K562 (cell line): Measurements from ENCODE around the gene RALB. TPM values are rescaled to one million over a fixed set of nuclear protein-coding genes. Genes with fewer than 3 reads are reported as not detected.

ENCODE experiments used
- ATAC-seq: fragments of 200-7000 bp; cut with Tn5 transposase; 3 replicates; pipeline ENCODE4 v1.9.1; 2020; ENCODE audit warnings: moderate library complexity
- BruUV-seq: library from RNA; stranded (reverse); fragments of 400-500 nt; replicated peaks from 2 replicates; lab custom pipeline; 2021; lab: Mats Ljungman, UMichigan
- CTCF ChIA-PET: fragments of 300-600 bp; formaldehyde crosslinking; extraction: SDS; loops from one replicate; lab custom pipeline; 2021; ENCODE audit warnings: low intra/inter-chr PET ratio; lab: Yijun Ruan, JAX
- POLR2A ChIA-PET: fragments of 300-600, 350-650 bp; sonication (Branson Sonifier 250); formaldehyde crosslinking; extraction: SDS; loops from one replicate; lab custom pipeline; 2021; ENCODE audit warnings: antibody characterized with exemption, inconsistent platforms; lab: Yijun Ruan, JAX
- DNase-seq, 4 experiments: peaks; one replicate each; pipeline versions ENCODE4 v3.0.0 to v3.0.0-alpha.2; 2011 to 2018; ENCODE audit warnings: low spot score in 3 of 4, mixed read lengths in 3 of 4; ENCODE audit errors: extremely low read depth in 1 of 4
- FAIRE-seq: peaks from 2 replicates; lab custom pipeline; 2011; peaks lifted over from hg19 to GRCh38; lab: Jason Lieb, UNC
- H2AFZ ChIP-seq: 2 replicates; pipeline ENCODE4 v1.6.0; 2011; ENCODE audit warnings: low read depth, low read length, control low read depth, inconsistent platforms
- H3K27ac ChIP-seq: fragments of 200-600 bp; 3 replicates; pipeline ENCODE4 v1.8.0; 2011; ENCODE audit warnings: low read depth, mild to moderate bottlenecking, control low read depth, inconsistent platforms, low read length, moderate library complexity, mixed read lengths; ENCODE audit errors: extremely low read depth
- H3K27me3 ChIP-seq, 2 experiments: fragments of 300-600 bp in 1 of 2; 2 replicates in 1 of 2; 3 replicates in 1 of 2; pipeline versions ENCODE4 v1.6.0 to v1.8.0; 2011; ENCODE audit warnings: inconsistent platforms in 2 of 2, low read length in 2 of 2, mild to moderate bottlenecking in 1 of 2, mixed read lengths in 1 of 2, moderate library complexity in 1 of 2; ENCODE audit not compliant: control insufficient read depth in 2 of 2, insufficient read depth in 2 of 2
- H3K36me3 ChIP-seq: fragments of 300-600 bp; 3 replicates; pipeline ENCODE4 v1.8.0; 2011; ENCODE audit warnings: mild to moderate bottlenecking, low read length, inconsistent platforms; ENCODE audit not compliant: control insufficient read depth, insufficient read depth
- H3K4me1 ChIP-seq, 2 experiments: fragments of 200-600 bp in 1 of 2; replicated peaks in 1 of 2; 2 replicates in 1 of 2; 3 replicates in 1 of 2; pipeline versions ENCODE4 v1.5.1 to v1.8.0; 2011; ENCODE audit warnings: inconsistent platforms in 2 of 2, low read length in 2 of 2, mild to moderate bottlenecking in 1 of 2, mixed read lengths in 1 of 2, moderate library complexity in 1 of 2; ENCODE audit not compliant: control insufficient read depth in 2 of 2, insufficient read depth in 2 of 2
- H3K4me2 ChIP-seq: 2 replicates; pipeline ENCODE4 v1.6.1; 2011; ENCODE audit warnings: low read length, control low read depth, inconsistent platforms, mixed read lengths; ENCODE audit not compliant: insufficient read depth
- H3K4me3 ChIP-seq: fragments of 200-600 bp; sonication (generic), shearing (Covaris generic); 2 replicates; pipeline ENCODE4 v1.5.1; 2016; ENCODE audit warnings: control low read depth, inconsistent platforms
- H3K79me2 ChIP-seq: fragments of 200-600 bp; 3 replicates; pipeline ENCODE4 v1.8.0; 2011; ENCODE audit warnings: low read length, inconsistent platforms; ENCODE audit not compliant: control insufficient read depth, insufficient read depth
- H3K9ac ChIP-seq, 2 experiments: 2 replicates each; pipeline versions ENCODE4 v1.6.0 to v1.6.1; 2011; ENCODE audit warnings: low read depth in 2 of 2, low read length in 2 of 2, control low read depth in 1 of 2, inconsistent platforms in 1 of 2, mild to moderate bottlenecking in 1 of 2, mixed read lengths in 1 of 2; ENCODE audit not compliant: insufficient read depth in 1 of 2
- H3K9me1 ChIP-seq: one replicate; pipeline ENCODE4 v1.6.0; 2011; ENCODE audit warnings: inconsistent platforms, mild to moderate bottlenecking, low read length, moderate library complexity; ENCODE audit not compliant: control insufficient read depth, insufficient read depth
- H3K9me3 ChIP-seq: replicated peaks from 2 replicates; pipeline ENCODE4 v1.5.1; 2011; ENCODE audit warnings: low read depth, low read length, inconsistent platforms; ENCODE audit not compliant: control insufficient read depth, insufficient read depth
- H4K20me1 ChIP-seq: replicated peaks from 2 replicates; pipeline ENCODE4 v1.6.1; 2011; ENCODE audit warnings: low read length, inconsistent platforms, mixed read lengths; ENCODE audit not compliant: control insufficient read depth, insufficient read depth
- ARHGAP35 ChIP-seq: fragments of 450-650 bp; IDR thresholded peaks from 2 replicates; pipeline ENCODE4 v1.6.1; 2018; ENCODE audit not compliant: partially characterized antibody
- ASH1L ChIP-seq: fragments of 450-650 bp; IDR thresholded peaks from 2 replicates; pipeline ENCODE4 v1.6.1; 2018; ENCODE audit warnings: borderline replicate concordance, mild to moderate bottlenecking, low read depth; ENCODE audit not compliant: partially characterized antibody
- C11orf30 ChIP-seq: fragments of 450-650 bp; IDR thresholded peaks from 2 replicates; pipeline ENCODE4 v1.6.1; 2016; ENCODE audit warnings: low read depth, mild to moderate bottlenecking
- MAFG ChIP-seq: fragments of 450-650 bp; conservative IDR thresholded peaks from 2 replicates; pipeline ENCODE4 v1.6.1; 2016; ENCODE audit warnings: missing genetic modification characterization, missing compliant biosample characterization
- NFYB ChIP-seq: IDR thresholded peaks from 2 replicates; pipeline ENCODE4 v1.6.1; 2011; ENCODE audit warnings: mild to moderate bottlenecking, moderate library complexity; ENCODE audit not compliant: insufficient read length; ENCODE audit errors: extremely low read depth
- SREBF2 ChIP-seq: sonication (generic); formaldehyde crosslinking; IDR thresholded peaks from 2 replicates; pipeline ENCODE4 v1.4.0; 2020; ENCODE audit warnings: mild to moderate bottlenecking, missing genetic modification reagents
- SRF ChIP-seq, 2 experiments: fragments of 250-450, 450-650 bp in 1 of 2; sonication (Bioruptor Pico) in 1 of 2; sonication (generic) in 1 of 2; formaldehyde crosslinking; IDR thresholded peaks; 2 replicates each; pipeline versions ENCODE4 v1.5.0 to v1.5.1; 2020 to 2022; ENCODE audit warnings: mild to moderate bottlenecking in 1 of 2, missing genetic modification reagents in 1 of 2
- ZNF316 ChIP-seq: fragments of 450-650 bp; IDR thresholded peaks from 2 replicates; pipeline ENCODE4 v1.6.1; 2016
- WGBS: fragments of 100-300 bp; shearing (Covaris generic); methylation state at CpG from one replicate; pipeline ENCODE4 v1.1.6; 2016; ENCODE audit warnings: low coverage, mixed read lengths; ENCODE audit not compliant: insufficient coverage; ENCODE audit errors: missing lambda C conversion rate; 5-methylcytosine and 5-hydroxymethylcytosine counted together
- in situ Hi-C: fragments of 300-500 bp; cut with MboI; formaldehyde crosslinking; loops from 4 replicates; pipeline ENCODE4 v1.15.0; 2018; ENCODE audit warnings: inconsistent platforms, mixed read lengths
- intact Hi-C: fragments of 100-400 bp; cut with micrococcal nuclease; formaldehyde crosslinking; loops from 2 replicates; pipeline ENCODE4 v1.14.2; 2022
- polyA plus RNA-seq, 8 experiments: library from polyadenylated mRNA; depleted of rRNA in 4 of 8; stranded (reverse) in 5 of 8; unstranded in 3 of 8; fragments of >200 nt; fragmentation: Nextera tagmentation in 2 of 8; fragmentation: Illumina TruSeq in 1 of 8; extraction: Ambion mirVana in 2 of 8; extraction: Trizol in 1 of 8; gene quantifications; 2 replicates each; pipeline versions ENCODE4 v1.2.1 to v1.2.3, GENCODE V29; 2011 to 2014; ENCODE audit warnings: inconsistent platforms in 1 of 8, missing spikeins in 1 of 8
- total RNA-seq, 7 experiments: library from RNA; depleted of rRNA in 6 of 7; stranded (reverse); fragments of >200 nt in 6 of 7; fragmentation: Illumina TruSeq in 2 of 7; extraction: Trizol in 2 of 7; gene quantifications; 2 replicates each; pipeline versions ENCODE4 v1.2.1 to v1.2.3, GENCODE V29; 2011 to 2021; ENCODE audit warnings: low replicate concordance in 1 of 7
- TF ChIP-seq, protein P1 (sequence below): sonication (generic); formaldehyde crosslinking; IDR thresholded peaks from 2 replicates; pipeline ENCODE4 v1.8.0; 2022; ENCODE audit warnings: mild to moderate bottlenecking, missing genetic modification reagents

Gene RALB
- total and polyA plus RNA-seq, 9 of the 15 experiments (the other 6 are each of a cell fraction or from before 2014, with no cell fraction given), result 14.8 to 65.6 (median 38.4) TPM

DNA sequence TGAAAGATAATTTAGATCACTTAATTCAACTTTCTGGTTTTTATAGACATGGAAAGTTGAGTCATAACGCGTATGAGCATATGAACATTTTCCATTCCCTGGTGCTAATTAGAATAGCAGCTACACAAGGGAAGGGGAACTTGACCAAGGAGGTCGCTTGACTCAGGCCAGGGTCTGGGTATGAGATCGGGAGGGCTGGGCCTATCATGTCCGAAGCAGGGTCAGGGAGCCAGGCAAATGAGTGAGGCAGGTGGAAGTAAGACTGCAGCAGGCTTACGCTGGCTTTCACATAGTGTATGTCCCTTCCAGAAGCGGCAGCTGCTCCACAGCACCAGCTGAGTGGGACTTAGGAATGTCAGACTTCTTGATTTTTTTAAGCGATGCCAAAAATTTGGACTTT is 14.7 kb downstream of the RALB start (continued):
- TF ChIP-seq, protein P1, sequence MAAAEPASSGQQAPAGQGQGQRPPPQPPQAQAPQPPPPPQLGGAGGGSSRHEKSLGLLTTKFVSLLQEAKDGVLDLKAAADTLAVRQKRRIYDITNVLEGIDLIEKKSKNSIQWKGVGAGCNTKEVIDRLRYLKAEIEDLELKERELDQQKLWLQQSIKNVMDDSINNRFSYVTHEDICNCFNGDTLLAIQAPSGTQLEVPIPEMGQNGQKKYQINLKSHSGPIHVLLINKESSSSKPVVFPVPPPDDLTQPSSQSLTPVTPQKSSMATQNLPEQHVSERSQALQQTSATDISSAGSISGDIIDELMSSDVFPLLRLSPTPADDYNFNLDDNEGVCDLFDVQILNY (CRISPR knock-in tag), result no peak
- TF ChIP-seq SREBF2 (CRISPR knock-in tag) (no peak), MAFG (no peak)

DNA sequence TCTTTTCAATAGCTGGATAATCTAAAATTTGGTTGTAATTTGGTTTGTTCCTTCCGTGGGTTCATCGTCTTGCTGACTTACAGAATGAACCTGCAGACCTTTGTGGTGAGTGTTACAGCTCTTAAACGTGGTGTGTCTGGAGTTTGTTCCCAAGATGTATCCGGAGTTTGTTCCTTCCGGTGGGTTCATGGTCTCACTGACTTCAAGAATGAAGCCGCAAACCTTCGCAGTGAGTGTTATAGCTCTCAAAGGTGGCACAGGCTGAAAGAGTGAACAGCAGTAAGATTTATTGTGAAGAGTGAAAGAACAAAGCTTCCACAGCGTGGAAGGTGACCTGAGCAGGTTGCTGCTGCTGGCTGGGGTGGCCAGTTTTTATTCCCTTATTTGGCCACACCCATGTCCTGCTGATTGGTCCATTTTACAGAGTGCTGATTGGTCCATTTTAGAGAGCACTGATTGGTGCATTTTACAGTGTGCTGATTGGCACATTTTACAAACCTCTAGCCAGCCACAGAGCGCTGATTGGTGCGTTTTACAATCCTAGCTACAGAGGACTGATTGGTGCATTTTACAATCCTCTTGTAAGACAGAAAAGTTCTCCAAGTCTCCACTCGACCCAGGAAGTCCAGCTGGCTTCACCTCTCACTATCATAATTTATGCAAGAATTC is 16.6 kb downstream of the RALB start:
- Histone ChIP-seq H3K9me1 (no peaks in the 10 kb centered on the region), H3K79me2 (peaks cover 55% of the 10 kb centered on the region; the same call in 2 of the 3 replicates), H3K4me1 (peaks cover 0 to 20% of the 10 kb centered on the region in 2 experiments; a peak in 2 of 5 replicates), H3K27me3 (no peaks in the 10 kb centered on the region), H3K4me3 (no peak overlapping the region), H2AFZ (no peak overlapping the region), H3K36me3 (peaks cover 5% of the 10 kb centered on the region; the same call in 1 of the 3 replicates), H4K20me1 (no peaks in the 10 kb centered on the region), H3K9me3 (peaks cover 5% of the 10 kb centered on the region), H3K4me2 (no peak overlapping the region), H3K9ac (no peak overlapping the region), H3K27ac (no peak overlapping the region)
- CTCF ChIA-PET, result no interaction called here
- ATAC-seq (peak; percentile 33; the same call in 1 of the 3 replicates), FAIRE-seq (no peak), DNase-seq (no peak)
- no TSS peak for BruUV-seq
- in situ Hi-C loops (no loop called here), intact Hi-C loops (no loop called here)
- 92% methylated on average over 11 of the region's 11 CpGs for WGBS
- TF ChIP-seq NFYB (peak; percentile 69), SRF (CRISPR knock-in tag; IDR thresholded peaks at IDR 0.05) (peak in 1 of 2 experiments; percentile 23; a peak in 1 of 4 replicates), C11orf30 (0 out of 2 replicates have a peak, but pooled peaks have one; percentile 9), ASH1L (peak; percentile 60), ZNF316 (peak; percentile 23; the same call in 1 of the 2 replicates), ARHGAP35 (no peak)
- TF ChIP-seq, all 486 proteins: peak for 5
- POLR2A ChIA-PET, result interaction anchor here (0.7 to 1.7 kb wide), 2 partner anchors 18 to 32 kb away, joined by 3 read pairs; no protein-coding TSS in a partner anchor
